ENCODE results near the gene NLRP6. TPM values are rescaled to one million over a fixed set of nuclear protein-coding genes. Genes with fewer than 3 reads are reported as not detected.
A peak's percentile ranks its signal among the peaks of the same experiment; 100 is the strongest.
"Not testable (repeated sequence)": the region's sequence is repeated elsewhere in the genome, so short reads cannot be mapped to it uniquely, and the experiment has no call there.

Gene NLRP6
- total RNA-seq, 2 donors from 2014 or later: not detected

DNA sequence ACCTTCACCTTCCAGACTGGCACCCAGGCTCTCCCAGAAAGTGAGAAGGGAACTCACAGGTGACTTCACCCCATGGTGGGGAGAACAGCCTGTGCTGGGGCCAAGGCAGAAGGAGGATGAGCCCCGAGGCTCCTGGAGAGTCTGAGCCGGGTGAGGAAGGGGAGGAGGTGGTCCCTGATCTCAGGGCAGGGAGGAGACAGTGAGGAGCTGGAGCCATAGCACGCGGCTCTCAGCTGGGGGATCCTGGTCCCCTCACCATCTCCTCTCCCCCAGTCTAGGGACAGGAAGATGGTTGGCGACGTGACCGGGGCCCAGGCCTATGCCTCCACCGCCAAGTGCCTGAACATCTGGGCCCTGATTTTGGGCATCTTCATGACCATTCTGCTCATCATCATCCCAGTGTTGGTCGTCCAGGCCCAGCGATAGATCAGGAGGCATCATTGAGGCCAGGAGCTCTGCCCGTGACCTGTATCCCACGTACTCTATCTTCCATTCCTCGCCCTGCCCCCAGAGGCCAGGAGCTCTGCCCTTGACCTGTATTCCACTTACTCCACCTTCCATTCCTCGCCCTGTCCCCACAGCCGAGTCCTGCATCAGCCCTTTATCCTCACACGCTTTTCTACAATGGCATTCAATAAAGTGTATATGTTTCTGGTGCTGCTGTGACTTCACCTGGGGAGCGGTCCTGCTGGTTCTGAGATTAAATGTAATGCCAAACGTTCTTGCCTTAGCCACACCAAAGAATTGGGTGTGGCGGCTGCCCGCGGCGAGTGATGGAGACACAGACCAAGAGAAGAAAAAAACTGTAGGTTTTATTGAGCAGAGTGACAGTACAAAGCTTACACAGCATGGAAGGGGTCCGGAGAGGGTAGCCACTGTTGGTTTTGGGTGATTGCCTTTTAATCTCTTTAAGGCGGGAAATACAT, 30.8 kb downstream of the NLRP6 start:
- H3K36me3 ChIP-seq (ENCODE audit: control insufficient read depth, insufficient read depth, low read length); H3K9me3 Mint-ChIP-seq; H3K36me3 Mint-ChIP-seq (ENCODE audit: low read depth); H3K27ac ChIP-seq (ENCODE audit: low read depth, low read length); H3K9me3 ChIP-seq (ENCODE audit: control insufficient read depth, low read length); H3K9ac ChIP-seq (ENCODE audit: extremely low read depth, low read length, poor library complexity, severe bottlenecking); H3K27me3 Mint-ChIP-seq (ENCODE audit: insufficient read depth); H3K27me3 ChIP-seq (ENCODE audit: control insufficient read depth, insufficient read depth, low read length, poor library complexity, severe bottlenecking): not testable (repeated sequence)
- WGBS, 2 experiments (ENCODE audit: insufficient coverage in 1 of 2, insufficient read length in 1 of 2): 81 to 85% methylated on average over 12 to 23 of the region's 24 CpGs
- peak; percentile 66 for DNase-seq
- peak overlapping the region; percentile 1 for H3K27ac Mint-ChIP-seq
- Histone ChIP-seq H3K4me3 (ENCODE audit: low read length) (peak overlapping the region; percentile 70), H3K4me1 (ENCODE audit: control insufficient read depth, insufficient read depth, low read length) (peaks cover 13% of the 10 kb centered on the region)
- peaks cover 53% of the 10 kb centered on the region for H3K4me1 Mint-ChIP-seq
- peak overlapping the region; percentile 69 for H3K4me3 Mint-ChIP-seq

- Mint-ChIP-seq H3K27ac (peak overlapping the region; percentile 26), H3K4me3 (peak overlapping the region; percentile 69), H3K4me1 (peaks cover 52% of the 10 kb centered on the region)
- H3K27me3 Mint-ChIP-seq (ENCODE audit: insufficient read depth); H3K9ac ChIP-seq (ENCODE audit: extremely low read depth, low read length, poor library complexity, severe bottlenecking); H3K9me3 ChIP-seq (ENCODE audit: control insufficient read depth, low read length); H3K27me3 ChIP-seq (ENCODE audit: control insufficient read depth, insufficient read depth, low read length, poor library complexity, severe bottlenecking); H3K36me3 Mint-ChIP-seq (ENCODE audit: low read depth); H3K9me3 Mint-ChIP-seq; H3K36me3 ChIP-seq (ENCODE audit: control insufficient read depth, insufficient read depth, low read length); H3K27ac ChIP-seq (ENCODE audit: low read depth, low read length): not testable (repeated sequence)
- 40 to 53% methylated on average over 2 to 3 of the region's 18 CpGs for WGBS, 2 experiments (ENCODE audit: insufficient coverage in 1 of 2, insufficient read length in 1 of 2)
- H3K4me3 ChIP-seq (ENCODE audit: low read length): peak overlapping the region; percentile 70
- peaks cover 13% of the 10 kb centered on the region for H3K4me1 ChIP-seq (ENCODE audit: control insufficient read depth, insufficient read depth, low read length)
- DNase-seq: peak; percentile 73
These were observed 31.9 kb downstream of the NLRP6 start for GRCh38 chr11:309979-310572.

GRCh38 chr11:311013-311748, 33.0 kb downstream of the NLRP6 start:
- H3K4me3 Mint-ChIP-seq: peak overlapping the region; percentile 64
- H3K36me3 Mint-ChIP-seq (ENCODE audit: low read depth); DNase-seq; H3K27me3 ChIP-seq (ENCODE audit: control insufficient read depth, insufficient read depth, low read length, poor library complexity, severe bottlenecking); H3K9me3 ChIP-seq (ENCODE audit: control insufficient read depth, low read length); H3K9ac ChIP-seq (ENCODE audit: extremely low read depth, low read length, poor library complexity, severe bottlenecking); H3K9me3 Mint-ChIP-seq; H3K27ac ChIP-seq (ENCODE audit: low read depth, low read length); H3K27me3 Mint-ChIP-seq (ENCODE audit: insufficient read depth): not testable (repeated sequence)
- peaks cover 13% of the 10 kb centered on the region for H3K4me1 ChIP-seq (ENCODE audit: control insufficient read depth, insufficient read depth, low read length)
- H3K36me3 ChIP-seq (ENCODE audit: control insufficient read depth, insufficient read depth, low read length): peaks cover 11% of the 10 kb centered on the region
- H3K4me3 ChIP-seq (ENCODE audit: low read length): peak overlapping the region; percentile 66
- H3K4me1 Mint-ChIP-seq: peaks cover 42% of the 10 kb centered on the region
- H3K27ac Mint-ChIP-seq: peak overlapping the region; percentile 80
- WGBS, 2 experiments (ENCODE audit: insufficient coverage in 1 of 2, insufficient read length in 1 of 2): 12% methylated on average over 5 of the region's 71 CpGs; no CpG with 5 or more reads in 1 of the 2 experiments

DNA sequence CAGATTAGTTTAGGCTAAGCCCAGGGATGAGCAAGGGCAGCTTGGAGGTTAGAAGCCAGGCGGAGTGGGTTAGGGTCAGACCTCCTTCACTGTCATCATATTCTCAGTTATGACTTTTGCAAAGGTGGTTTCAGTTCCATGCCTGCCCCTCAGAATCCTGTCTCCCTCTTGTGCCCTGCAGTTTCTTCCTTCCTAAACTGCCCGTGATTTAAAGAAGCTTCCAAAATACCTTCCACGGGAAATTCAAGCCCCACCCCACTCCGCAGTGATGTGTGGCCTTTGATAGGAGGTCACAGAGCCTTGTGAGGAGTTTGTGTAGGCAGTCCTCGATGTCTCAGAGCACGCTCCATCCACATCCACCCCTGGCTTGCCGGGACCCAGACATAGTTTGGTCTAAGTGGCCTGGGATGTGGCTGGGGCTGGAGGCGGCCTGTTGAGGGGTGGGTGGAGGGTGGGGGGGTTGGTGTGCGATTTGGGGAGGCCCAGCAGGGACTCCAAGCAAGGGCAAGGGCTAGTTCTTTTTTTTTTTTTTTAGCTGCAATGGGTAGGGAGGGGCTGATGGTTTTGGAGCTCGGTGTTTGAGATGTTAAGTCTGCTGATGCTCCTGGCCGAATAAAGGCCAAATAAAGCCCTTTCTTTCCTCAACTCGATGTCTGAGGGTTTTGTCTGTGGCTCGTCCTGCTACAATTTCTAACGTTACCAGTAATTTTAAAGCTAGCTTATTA, 34.0 kb downstream of the NLRP6 start:
- H3K4me1 Mint-ChIP-seq: peaks cover 40% of the 10 kb centered on the region
- no peaks in the 10 kb centered on the region for H3K9me3 Mint-ChIP-seq
- H3K27me3 Mint-ChIP-seq (ENCODE audit: insufficient read depth): no peaks in the 10 kb centered on the region
- Histone ChIP-seq H3K9me3 (ENCODE audit: control insufficient read depth, low read length) (no peaks in the 10 kb centered on the region), H3K27ac (ENCODE audit: low read depth, low read length) (no peak overlapping the region), H3K9ac (ENCODE audit: extremely low read depth, low read length, poor library complexity, severe bottlenecking) (no peak overlapping the region), H3K36me3 (ENCODE audit: control insufficient read depth, insufficient read depth, low read length) (peaks cover 11% of the 10 kb centered on the region), H3K4me1 (ENCODE audit: control insufficient read depth, insufficient read depth, low read length) (peaks cover 13% of the 10 kb centered on the region), H3K27me3 (ENCODE audit: control insufficient read depth, insufficient read depth, low read length, poor library complexity, severe bottlenecking) (no peaks in the 10 kb centered on the region), H3K4me3 (ENCODE audit: low read length) (peak overlapping the region; percentile 100)
- H3K27ac Mint-ChIP-seq: peak overlapping the region; percentile 80
- peak; percentile 75 for DNase-seq
- 48 to 68% methylated on average over 4 to 12 of the region's 14 CpGs for WGBS, 2 experiments (ENCODE audit: insufficient coverage in 1 of 2, insufficient read length in 1 of 2)
- H3K36me3 Mint-ChIP-seq (ENCODE audit: low read depth): peaks cover 13% of the 10 kb centered on the region
- peak overlapping the region; percentile 94 for H3K4me3 Mint-ChIP-seq
- TF ChIP-seq, protein P1, sequence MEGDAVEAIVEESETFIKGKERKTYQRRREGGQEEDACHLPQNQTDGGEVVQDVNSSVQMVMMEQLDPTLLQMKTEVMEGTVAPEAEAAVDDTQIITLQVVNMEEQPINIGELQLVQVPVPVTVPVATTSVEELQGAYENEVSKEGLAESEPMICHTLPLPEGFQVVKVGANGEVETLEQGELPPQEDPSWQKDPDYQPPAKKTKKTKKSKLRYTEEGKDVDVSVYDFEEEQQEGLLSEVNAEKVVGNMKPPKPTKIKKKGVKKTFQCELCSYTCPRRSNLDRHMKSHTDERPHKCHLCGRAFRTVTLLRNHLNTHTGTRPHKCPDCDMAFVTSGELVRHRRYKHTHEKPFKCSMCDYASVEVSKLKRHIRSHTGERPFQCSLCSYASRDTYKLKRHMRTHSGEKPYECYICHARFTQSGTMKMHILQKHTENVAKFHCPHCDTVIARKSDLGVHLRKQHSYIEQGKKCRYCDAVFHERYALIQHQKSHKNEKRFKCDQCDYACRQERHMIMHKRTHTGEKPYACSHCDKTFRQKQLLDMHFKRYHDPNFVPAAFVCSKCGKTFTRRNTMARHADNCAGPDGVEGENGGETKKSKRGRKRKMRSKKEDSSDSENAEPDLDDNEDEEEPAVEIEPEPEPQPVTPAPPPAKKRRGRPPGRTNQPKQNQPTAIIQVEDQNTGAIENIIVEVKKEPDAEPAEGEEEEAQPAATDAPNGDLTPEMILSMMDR (conservative IDR thresholded peaks at IDR 0.05): no peak
